Upper lobe of left lung (tissue), 6 donors: ENCODE measurements around the gene CHCHD4. TPM values are rescaled to one million over a fixed set of nuclear protein-coding genes. Genes with fewer than 3 reads are reported as not detected.

Experiments
- ATAC-seq, 2 donors: fragments of 200-7000 bp; cut with Tn5 transposase; one replicate each; pipeline ENCODE4 v1.9.1; 2022; ENCODE audit warnings: mild to moderate bottlenecking in 2 of 2, moderate library complexity in 2 of 2; ENCODE audit not compliant: low FRiP score in 2 of 2
- DNase-seq, 2 donors: peaks; one replicate each; pipeline ENCODE4 v3.0.0-alpha.2; 2019 to 2020
- H3K27ac ChIP-seq, 4 donors: fragments of 200-600 bp; sonication (generic); one replicate each; pipeline ENCODE4 v1.5.1; 2016 to 2019
- H3K27me3 ChIP-seq, 4 donors: fragments of 200-600 bp; sonication (generic); one replicate each; pipeline ENCODE4 v1.5.1; 2017 to 2019
- H3K36me3 ChIP-seq, 4 donors: fragments of 200-600 bp; sonication (generic); one replicate each; pipeline ENCODE4 v1.5.1; 2016 to 2019
- H3K4me1 ChIP-seq, 4 donors: fragments of 200-600 bp; sonication (generic); one replicate each; pipeline ENCODE4 v1.5.1; 2018 to 2019
- H3K4me3 ChIP-seq, 4 donors: fragments of 200-600 bp; sonication (generic); one replicate each; pipeline ENCODE4 v1.5.1; 2017 to 2019; ENCODE audit warnings: mild to moderate bottlenecking in 2 of 4, moderate library complexity in 1 of 4
- H3K9me3 ChIP-seq, 4 donors: fragments of 200-600 bp; sonication (generic); one replicate each; pipeline ENCODE4 v1.5.1; 2018 to 2019
- EP300 ChIP-seq, 4 donors: sonication (generic); formaldehyde crosslinking; IDR thresholded peaks; one replicate each; pipeline ENCODE4 v1.5.1; 2017; ENCODE audit warnings: antibody characterized with exemption in 4 of 4, control low read depth in 2 of 4
- POLR2A ChIP-seq, 4 donors: fragments of 450-650 bp; IDR thresholded peaks; one replicate each; pipeline ENCODE4 v1.5.1; 2016 to 2017; ENCODE audit warnings: antibody characterized with exemption in 4 of 4, mild to moderate bottlenecking in 2 of 4
- POLR2AphosphoS5 ChIP-seq, 2 donors: sonication (generic); formaldehyde crosslinking; IDR thresholded peaks; one replicate each; pipeline ENCODE4 v1.5.1; 2017; ENCODE audit warnings: antibody characterized with exemption in 2 of 2
- WGBS, 2 donors: methylation state at CpG; one replicate each; pipeline ENCODE4 v1.1.5; 2017 to 2018; 5-methylcytosine and 5-hydroxymethylcytosine counted together
- total RNA-seq, 6 donors: library from RNA; depleted of rRNA in 4 of 6; stranded (reverse); fragments of >200 nt in 4 of 6; gene quantifications; one replicate each; pipeline versions ENCODE4 v1.1.0 to v1.2.1, GENCODE V29; 2016 to 2021
- TF ChIP-seq, protein P1 (sequence below), 6 experiments: fragments of 450-650 bp in 4 of 6; fragments of 200-600 bp in 2 of 6; sonication (generic) in 2 of 6; IDR thresholded peaks; one replicate each; pipeline ENCODE4 v1.5.1; 2016 to 2019; ENCODE audit warnings: antibody characterized with exemption in 6 of 6
- donor health status: DM: no; HTN: no; CAD: no; lungs with moderate emphysema.
- donor health status: DM: no; HTN: yes; CAD: no; lungs with severe emphysema.

Gene CHCHD4
- total RNA-seq, 6 donors from 2014 or later, result 2.1 to 13.2 (median 10.5) TPM

DNA sequence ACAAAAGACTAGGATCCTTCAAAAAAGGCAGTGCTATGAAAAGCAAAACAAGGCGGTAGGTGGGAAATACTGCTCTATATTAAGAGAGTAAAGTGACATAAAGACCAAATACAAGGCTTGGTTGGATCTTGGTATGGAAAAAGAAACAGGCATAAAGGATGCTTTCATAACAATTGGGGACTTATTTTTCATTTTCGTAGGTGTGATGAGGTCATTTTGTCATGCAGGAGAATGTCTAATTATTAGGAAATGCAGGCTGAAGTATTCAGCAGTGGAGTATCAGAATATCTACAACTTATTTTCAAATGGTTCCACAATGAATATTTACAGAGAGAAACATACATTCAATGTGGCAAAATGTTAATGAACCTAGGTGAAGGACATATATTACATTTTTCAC is 44.8 kb upstream of the CHCHD4 start:
- Histone ChIP-seq H3K4me1 (no peaks in the 10 kb centered on the region), H3K36me3 (peaks cover 48 to 85% (median 77%) of the 10 kb centered on the region in 4 donors), H3K27me3 (no peaks in the 10 kb centered on the region), H3K4me3 (no peak overlapping the region), H3K27ac (no peak overlapping the region), H3K9me3 (no peaks in the 10 kb centered on the region)
- DNase-seq (no peak), ATAC-seq (no peak)
- TF ChIP-seq EP300 (IDR thresholded peaks at IDR 0.05) (no peak), POLR2A (IDR thresholded peaks at IDR 0.05) (no peak), POLR2AphosphoS5 (IDR thresholded peaks at IDR 0.05) (no peak)
- TF ChIP-seq, protein P1, sequence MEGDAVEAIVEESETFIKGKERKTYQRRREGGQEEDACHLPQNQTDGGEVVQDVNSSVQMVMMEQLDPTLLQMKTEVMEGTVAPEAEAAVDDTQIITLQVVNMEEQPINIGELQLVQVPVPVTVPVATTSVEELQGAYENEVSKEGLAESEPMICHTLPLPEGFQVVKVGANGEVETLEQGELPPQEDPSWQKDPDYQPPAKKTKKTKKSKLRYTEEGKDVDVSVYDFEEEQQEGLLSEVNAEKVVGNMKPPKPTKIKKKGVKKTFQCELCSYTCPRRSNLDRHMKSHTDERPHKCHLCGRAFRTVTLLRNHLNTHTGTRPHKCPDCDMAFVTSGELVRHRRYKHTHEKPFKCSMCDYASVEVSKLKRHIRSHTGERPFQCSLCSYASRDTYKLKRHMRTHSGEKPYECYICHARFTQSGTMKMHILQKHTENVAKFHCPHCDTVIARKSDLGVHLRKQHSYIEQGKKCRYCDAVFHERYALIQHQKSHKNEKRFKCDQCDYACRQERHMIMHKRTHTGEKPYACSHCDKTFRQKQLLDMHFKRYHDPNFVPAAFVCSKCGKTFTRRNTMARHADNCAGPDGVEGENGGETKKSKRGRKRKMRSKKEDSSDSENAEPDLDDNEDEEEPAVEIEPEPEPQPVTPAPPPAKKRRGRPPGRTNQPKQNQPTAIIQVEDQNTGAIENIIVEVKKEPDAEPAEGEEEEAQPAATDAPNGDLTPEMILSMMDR (IDR thresholded peaks at IDR 0.05), result no peak
- 93 to 94% methylated on average over 2 of the region's 2 CpGs for WGBS, 2 donors

DNA sequence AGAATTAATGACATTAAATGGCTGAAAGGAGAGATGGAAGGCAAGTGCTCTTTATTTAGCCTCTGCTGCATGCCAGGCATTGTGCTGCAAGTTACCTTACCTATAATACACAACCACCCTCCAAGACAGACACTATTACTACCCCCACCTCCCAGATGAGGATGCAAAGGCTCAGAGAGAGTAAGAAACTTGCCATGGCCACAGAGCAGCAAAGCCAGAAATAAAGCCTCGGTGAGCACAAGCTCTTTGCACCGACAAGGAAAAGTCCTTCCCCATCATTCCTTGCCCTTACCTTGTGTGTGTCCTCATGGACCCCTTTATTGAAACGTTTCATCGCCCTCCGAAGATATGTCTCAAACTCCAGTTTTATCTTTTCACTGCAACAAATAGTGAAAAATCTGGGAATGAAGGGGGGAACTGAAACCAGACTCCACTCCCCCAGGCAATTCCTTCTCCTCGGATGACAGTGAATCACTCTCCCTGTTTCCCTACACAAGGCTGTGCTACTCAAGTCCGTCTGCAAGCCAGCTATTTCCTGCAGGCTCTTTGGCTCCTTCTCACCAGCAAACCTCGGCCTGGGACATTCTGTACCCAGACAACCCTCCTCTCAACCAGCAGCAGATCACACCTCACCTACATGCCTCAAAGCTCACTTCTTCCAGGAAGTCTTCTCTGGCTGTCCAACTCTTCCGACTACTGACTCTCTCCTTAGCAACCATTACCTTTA is 42.4 kb upstream of the CHCHD4 start:
- no peak for TF ChIP-seq EP300 (IDR thresholded peaks at IDR 0.05)
- no peak for TF ChIP-seq POLR2AphosphoS5 (IDR thresholded peaks at IDR 0.05)
- Histone ChIP-seq H3K4me3 (no peak overlapping the region), H3K4me1 (no peaks in the 10 kb centered on the region), H3K27me3 (no peaks in the 10 kb centered on the region), H3K9me3 (peaks cover 0 to 3% (median 0%) of the 10 kb centered on the region in 4 donors), H3K27ac (no peak overlapping the region), H3K36me3 (peaks cover 53 to 99% (median 92%) of the 10 kb centered on the region in 4 donors)
- DNase-seq, result no peak
- 89 to 95% methylated on average over 9 of the region's 9 CpGs for WGBS, 2 donors
- no peak for ATAC-seq

DNA sequence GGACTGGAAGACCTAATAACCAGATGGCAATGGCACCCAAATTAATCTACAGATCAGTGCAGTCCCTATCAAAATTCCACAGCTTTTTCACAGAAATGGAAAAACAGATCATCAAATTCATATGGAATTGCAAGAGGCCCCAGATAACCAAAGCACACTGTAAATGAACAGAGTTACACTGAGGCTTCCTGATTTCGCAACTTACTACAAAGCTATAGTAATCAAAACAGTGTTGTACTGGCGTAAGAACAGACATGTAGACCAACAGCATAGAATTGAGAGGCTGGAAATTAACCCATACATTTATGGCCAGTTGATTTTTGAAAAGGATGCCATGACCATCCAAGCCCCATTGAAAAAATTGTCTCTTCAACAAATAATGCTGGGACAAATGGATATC is 37.5 kb upstream of the CHCHD4 start:
- Histone ChIP-seq H3K27ac (no peak overlapping the region), H3K9me3 (peaks cover 0 to 15% (median 3%) of the 10 kb centered on the region in 4 donors), H3K4me1 (no peaks in the 10 kb centered on the region), H3K4me3 (no peak overlapping the region), H3K36me3 (peaks cover 56 to 99% (median 94%) of the 10 kb centered on the region in 4 donors), H3K27me3 (no peaks in the 10 kb centered on the region)
- ATAC-seq, result no peak
- TF ChIP-seq EP300 (IDR thresholded peaks at IDR 0.05) (no peak), POLR2AphosphoS5 (IDR thresholded peaks at IDR 0.05) (no peak), POLR2A (IDR thresholded peaks at IDR 0.05) (no peak)
- TF ChIP-seq, protein P1 (IDR thresholded peaks at IDR 0.05), result no peak
- WGBS, 2 donors, result 95 to 96% methylated on average over 2 of the region's 2 CpGs
- no peak for DNase-seq

DNA sequence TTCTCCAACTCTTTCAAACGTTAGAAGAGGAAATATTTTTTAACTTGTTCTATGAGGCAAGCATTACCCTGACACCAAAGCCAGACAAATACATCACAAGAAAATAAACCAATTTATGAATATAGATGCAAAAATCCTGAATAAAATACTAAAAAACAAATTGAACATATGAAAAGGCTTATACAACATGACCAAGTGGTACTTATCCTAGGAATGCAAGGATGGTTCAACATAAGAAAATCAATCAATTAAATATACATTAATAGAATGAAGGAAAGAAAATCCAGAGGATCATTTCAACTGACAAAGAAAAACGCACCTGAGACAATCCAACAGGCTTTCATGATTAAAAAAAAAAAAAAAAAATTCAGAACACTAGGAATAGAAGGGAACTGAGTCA is 36.6 kb upstream of the CHCHD4 start:
- H3K4me1 ChIP-seq, result no peaks in the 10 kb centered on the region
- H3K27ac ChIP-seq, result no peak overlapping the region
- TF ChIP-seq EP300 (IDR thresholded peaks at IDR 0.05) (no peak), POLR2A (IDR thresholded peaks at IDR 0.05) (no peak), POLR2AphosphoS5 (IDR thresholded peaks at IDR 0.05) (no peak)
- TF ChIP-seq, protein P1 (IDR thresholded peaks at IDR 0.05), result no peak
- peaks cover 52 to 99% (median 91%) of the 10 kb centered on the region in 4 donors for H3K36me3 ChIP-seq
- peaks cover 0 to 15% (median 3%) of the 10 kb centered on the region in 4 donors for H3K9me3 ChIP-seq
- DNase-seq (no peak), ATAC-seq (no peak)
- H3K27me3 ChIP-seq, result no peaks in the 10 kb centered on the region
- H3K4me3 ChIP-seq, result no peak overlapping the region
- 96% methylated on average over 2 of the region's 2 CpGs for WGBS, 2 donors

DNA sequence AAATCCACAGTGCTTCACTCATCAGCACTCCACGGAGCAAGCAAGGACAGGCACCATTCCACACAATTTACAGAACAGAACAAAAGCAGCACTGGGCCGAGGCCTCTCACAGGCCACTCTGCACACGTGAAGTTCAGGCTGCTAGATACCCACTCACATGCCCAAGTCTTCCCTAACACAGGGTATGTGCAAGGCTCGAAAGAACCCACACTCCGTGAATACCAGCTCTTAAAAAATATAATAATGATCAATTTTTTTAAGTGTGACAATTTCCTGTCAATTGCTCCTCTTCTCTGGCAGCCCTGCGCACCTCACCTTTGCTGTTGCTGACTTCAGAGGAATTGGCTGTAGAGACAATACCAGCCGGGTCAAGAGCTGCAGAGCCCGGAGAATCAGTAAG is 34.8 kb upstream of the CHCHD4 start:
- ATAC-seq (no peak), DNase-seq (no peak)
- H3K27ac ChIP-seq, result no peak overlapping the region
- no peak for TF ChIP-seq POLR2AphosphoS5 (IDR thresholded peaks at IDR 0.05)
- TF ChIP-seq EP300 (IDR thresholded peaks at IDR 0.05), result no peak
- TF ChIP-seq, protein P1 (IDR thresholded peaks at IDR 0.05), result no peak
- TF ChIP-seq POLR2A (IDR thresholded peaks at IDR 0.05), result no peak
- H3K4me1 ChIP-seq, result no peaks in the 10 kb centered on the region
- H3K27me3 ChIP-seq, result no peaks in the 10 kb centered on the region
- peaks cover 50 to 93% (median 82%) of the 10 kb centered on the region in 4 donors for H3K36me3 ChIP-seq
- peaks cover 0 to 15% (median 3%) of the 10 kb centered on the region in 4 donors for H3K9me3 ChIP-seq
- H3K4me3 ChIP-seq, result no peak overlapping the region
- WGBS, 2 donors, result 94 to 95% methylated on average over 8 of the region's 8 CpGs
